Activated T-cell treated with anti-CD3 and anti-CD28 coated beads, Interleukin-2, amount 50 U/mL, for 72 hours (primary cell): ENCODE measurements around the gene LCE6A. TPM values are rescaled to one million over a fixed set of nuclear protein-coding genes. Genes with fewer than 3 reads are reported as not detected.
A peak's percentile ranks its signal among the peaks of the same experiment; 100 is the strongest.

Experiments used
- ATAC-seq, 2 donors: fragments of 150-1000 bp; cut with Tn5 transposase; replicated peaks in 1 of 2; 2 replicates each; pipeline ENCODE4 v1.10.0; 2021; ENCODE audit warnings: moderate library complexity in 2 of 2, mild to moderate bottlenecking in 1 of 2
- DNase-seq, 2 donors: peaks; one replicate each; pipeline ENCODE4 v3.0.0; 2021 to 2022; ENCODE audit warnings: mixed read lengths in 1 of 2
- H3K27ac Mint-ChIP-seq: one replicate; pipeline ENCODE4 v1.8.0; 2022; ENCODE audit warnings: mild to moderate bottlenecking, moderate library complexity, mixed read lengths
- H3K27me3 Mint-ChIP-seq: one replicate; pipeline ENCODE4 v1.8.0; 2022; ENCODE audit warnings: low read depth, mixed read lengths
- H3K36me3 Mint-ChIP-seq, 2 donors: one replicate each; pipeline ENCODE4 v1.8.0; 2022; ENCODE audit warnings: mixed read lengths in 2 of 2, mild to moderate bottlenecking in 1 of 2; ENCODE audit not compliant: insufficient read depth in 2 of 2
- H3K4me1 Mint-ChIP-seq: one replicate; pipeline ENCODE4 v1.8.0; 2022; ENCODE audit warnings: low read depth, mixed read lengths
- H3K4me3 Mint-ChIP-seq, 2 donors: one replicate each; pipeline ENCODE4 v1.8.0; 2022; ENCODE audit warnings: mild to moderate bottlenecking in 2 of 2, mixed read lengths in 2 of 2, moderate library complexity in 2 of 2
- H3K9me3 Mint-ChIP-seq, 2 donors: one replicate each; pipeline ENCODE4 v1.8.0; 2022; ENCODE audit warnings: mixed read lengths in 2 of 2
- total RNA-seq, 2 donors: library from RNA; stranded (reverse); gene quantifications; one replicate each; pipeline ENCODE4 v1.2.3, GENCODE V29; 2022

LCE6A gene
- total RNA-seq, 2 donors from 2014 or later: not detected

GRCh38 chr1:152859696-152860095 lies 17.0 kb downstream of the LCE6A start, which contains the start of gene LCE7A:
Gene LCE7A (plus strand): TSS chr1:152859996. CDS start chr1:152860698, 702 bp downstream.
- H3K27ac Mint-ChIP-seq: no peak within 1 kb of the TSS
- DNase-seq (no peak), ATAC-seq (no peak)
- no peaks in the 10 kb centered on the region for H3K9me3 Mint-ChIP-seq
- H3K4me3 Mint-ChIP-seq: no peak within 1 kb of the TSS
- no peaks in the 10 kb centered on the region for H3K36me3 Mint-ChIP-seq
- no peaks in the 10 kb centered on the region for H3K4me1 Mint-ChIP-seq
- H3K27me3 Mint-ChIP-seq: peaks cover 6% of the 10 kb centered on the region

- Mint-ChIP-seq H3K4me3 (no peak overlapping the region), H3K4me1 (no peaks in the 10 kb centered on the region), H3K27ac (no peak overlapping the region), H3K9me3 (no peaks in the 10 kb centered on the region), H3K36me3 (no peaks in the 10 kb centered on the region), H3K27me3 (peaks cover 6% of the 10 kb centered on the region)
- DNase-seq: no peak
- ATAC-seq: no peak
These were observed 17.5 kb downstream of the LCE6A start for GRCh38 chr1:152860129-152860528.

GRCh38 chr1:152861374-152861773 lies 18.7 kb downstream of the LCE6A start:
- DNase-seq: no peak
- H3K27ac Mint-ChIP-seq: no peak overlapping the region
- H3K9me3 Mint-ChIP-seq: no peaks in the 10 kb centered on the region
- ATAC-seq: no peak
- H3K4me1 Mint-ChIP-seq: no peaks in the 10 kb centered on the region
- H3K27me3 Mint-ChIP-seq: peaks cover 6% of the 10 kb centered on the region
- no peaks in the 10 kb centered on the region for H3K36me3 Mint-ChIP-seq
- no peak overlapping the region for H3K4me3 Mint-ChIP-seq

DNA sequence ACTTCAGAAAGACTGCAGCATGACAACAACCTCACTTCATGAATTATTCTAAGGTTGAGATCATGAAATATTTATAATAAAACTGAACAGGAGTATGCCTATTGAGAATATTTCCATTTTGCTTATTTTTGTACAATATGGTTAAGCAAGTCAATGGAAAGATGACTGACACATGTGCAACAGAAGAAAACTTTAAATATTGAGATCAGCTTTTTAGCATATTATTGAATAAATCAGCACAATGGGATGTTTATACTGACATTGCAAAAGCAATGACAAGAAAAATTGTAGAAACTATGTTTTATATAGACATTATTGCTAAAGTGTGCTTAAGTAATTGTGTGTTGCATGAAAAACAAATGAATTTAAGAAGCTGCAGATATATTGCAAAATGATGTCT lies 21.8 kb downstream of the LCE6A start:
- Mint-ChIP-seq H3K9me3 (no peaks in the 10 kb centered on the region), H3K4me1 (no peaks in the 10 kb centered on the region), H3K36me3 (no peaks in the 10 kb centered on the region), H3K4me3 (no peak overlapping the region), H3K27ac (no peak overlapping the region), H3K27me3 (peaks cover 6% of the 10 kb centered on the region)
- ATAC-seq (no peak), DNase-seq (no peak)

DNA sequence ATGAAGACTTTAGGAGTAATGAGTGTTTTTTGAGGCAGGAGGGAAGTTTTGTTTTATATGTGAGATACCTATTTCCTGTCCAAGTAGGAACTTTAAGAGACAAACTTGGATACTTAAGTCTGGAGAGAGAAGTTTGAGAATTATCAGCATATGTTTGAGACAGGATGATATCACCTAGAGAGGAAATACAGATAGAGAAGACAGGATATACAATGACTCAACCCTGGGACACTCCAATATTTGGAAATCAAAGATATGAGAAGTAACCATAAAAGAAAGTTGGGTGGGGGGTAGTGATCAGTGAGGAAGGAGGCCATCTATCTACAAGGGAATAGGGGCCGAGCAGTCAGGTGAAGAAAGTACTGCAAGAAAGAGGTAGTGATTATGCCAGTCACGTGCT lies 23.7 kb downstream of the LCE6A start:
- no peaks in the 10 kb centered on the region for H3K4me1 Mint-ChIP-seq
- H3K27me3 Mint-ChIP-seq: peaks cover 4% of the 10 kb centered on the region
- ATAC-seq (no peak), DNase-seq (no peak)
- H3K4me3 Mint-ChIP-seq: no peak overlapping the region
- no peak overlapping the region for H3K27ac Mint-ChIP-seq
- no peaks in the 10 kb centered on the region for H3K36me3 Mint-ChIP-seq
- no peaks in the 10 kb centered on the region for H3K9me3 Mint-ChIP-seq

DNA sequence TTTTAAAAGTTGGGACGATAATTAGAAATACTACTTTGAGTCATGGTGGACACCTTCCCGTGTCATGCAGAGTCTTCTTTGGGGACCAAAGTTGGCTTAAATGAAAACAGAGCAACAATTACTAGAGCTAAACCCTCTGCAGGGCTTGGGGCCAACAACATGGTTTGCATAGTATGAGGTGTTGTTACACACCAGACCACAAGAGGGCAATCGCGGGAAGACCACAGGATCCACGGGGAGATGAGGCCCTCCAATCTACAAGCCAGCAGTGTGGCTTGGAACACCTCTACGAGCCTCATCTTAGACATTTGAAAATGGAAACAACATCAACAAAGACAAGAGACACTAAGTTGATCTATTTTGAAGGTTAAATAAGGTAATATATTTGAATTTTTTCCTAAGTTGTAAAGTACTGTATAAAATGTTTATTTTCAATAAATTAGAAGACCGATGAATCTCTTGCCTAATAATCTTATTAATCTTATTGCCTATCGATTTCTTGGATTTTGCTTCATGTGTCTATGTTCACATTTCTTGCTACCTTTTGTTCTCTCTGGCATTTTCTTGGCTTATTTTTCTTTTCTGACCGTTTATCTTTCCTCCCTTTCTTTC lies 27.3 kb downstream of the LCE6A start:
- Mint-ChIP-seq H3K27me3 (peaks cover 11% of the 10 kb centered on the region), H3K4me1 (no peaks in the 10 kb centered on the region), H3K4me3 (no peak overlapping the region), H3K9me3 (no peaks in the 10 kb centered on the region), H3K36me3 (no peaks in the 10 kb centered on the region), H3K27ac (no peak overlapping the region)
- ATAC-seq (peak; percentile 26 to 54), DNase-seq (peak; percentile 41 to 61)

DNA sequence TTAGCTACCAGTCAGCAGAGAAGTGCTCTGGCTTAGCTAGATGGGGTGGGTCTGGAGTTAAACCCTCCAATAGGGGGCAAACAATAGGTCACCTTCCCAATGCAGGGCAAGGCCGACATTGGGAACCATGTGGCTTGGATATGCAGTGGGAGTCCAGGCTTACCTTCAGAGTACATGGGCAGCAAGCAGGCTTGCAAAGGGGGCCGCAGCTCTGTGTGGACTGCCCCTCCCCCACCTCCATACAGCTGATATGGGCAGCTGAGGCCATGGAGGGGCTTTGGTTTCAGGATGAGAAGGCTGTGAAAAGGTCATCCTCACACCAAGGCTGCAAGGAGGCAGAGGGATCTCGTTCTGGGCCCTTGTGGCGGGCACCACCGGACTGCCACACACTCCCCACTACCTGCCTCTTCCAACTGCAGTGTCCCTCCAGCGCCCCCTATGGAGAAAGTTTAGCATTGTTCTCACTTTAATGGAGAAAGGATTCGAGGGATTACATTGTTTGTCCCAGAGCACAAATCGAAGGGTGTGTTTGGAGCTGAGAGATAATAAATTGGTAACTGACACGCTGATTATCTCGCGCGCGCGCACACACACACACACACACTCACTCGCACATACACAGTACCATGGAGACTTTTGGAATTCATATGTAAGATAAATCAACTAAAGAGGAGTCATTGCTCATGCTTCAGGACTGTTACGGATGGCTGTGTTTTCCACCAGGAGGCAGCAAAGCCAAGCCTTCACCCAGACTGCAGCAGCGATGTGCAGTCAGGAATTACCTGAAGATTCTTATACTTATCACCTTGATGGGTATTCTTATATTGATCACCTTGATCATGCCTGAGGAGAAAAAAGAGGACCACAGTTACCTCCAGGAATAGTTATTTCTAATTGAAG lies 28.4 kb downstream of the LCE6A start:
- Mint-ChIP-seq H3K4me1 (no peaks in the 10 kb centered on the region), H3K27ac (no peak overlapping the region), H3K27me3 (peaks cover 16% of the 10 kb centered on the region), H3K9me3 (no peaks in the 10 kb centered on the region), H3K4me3 (no peak overlapping the region), H3K36me3 (no peaks in the 10 kb centered on the region)
- ATAC-seq (peak in 1 of 2 donors; percentile 32), DNase-seq (peak; percentile 4 to 19)

DNA sequence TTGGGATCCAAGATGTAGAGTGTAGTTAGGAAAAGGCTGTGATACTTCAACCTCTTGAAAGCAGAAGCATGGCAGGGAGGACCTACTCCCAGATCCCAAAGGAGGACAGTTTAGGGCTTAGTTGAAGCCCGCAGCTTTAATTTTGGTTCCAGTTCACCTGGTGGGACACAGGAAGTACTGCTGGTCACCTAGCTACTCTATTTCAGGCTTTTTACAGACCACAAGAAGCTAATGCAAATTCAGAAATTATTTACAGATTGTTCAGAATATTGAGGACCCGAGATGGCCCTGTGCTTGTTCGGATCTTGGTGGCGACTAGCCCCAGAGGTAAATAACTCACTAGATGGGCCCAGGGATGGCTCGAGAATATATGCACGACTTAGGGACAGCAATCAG lies 29.1 kb downstream of the LCE6A start:
- ATAC-seq: no peak
- peaks cover 16% of the 10 kb centered on the region for H3K27me3 Mint-ChIP-seq
- H3K4me1 Mint-ChIP-seq: no peaks in the 10 kb centered on the region
- DNase-seq: no peak
- H3K9me3 Mint-ChIP-seq: no peaks in the 10 kb centered on the region
- no peak overlapping the region for H3K27ac Mint-ChIP-seq
- H3K36me3 Mint-ChIP-seq: no peaks in the 10 kb centered on the region
- no peak overlapping the region for H3K4me3 Mint-ChIP-seq

DNA sequence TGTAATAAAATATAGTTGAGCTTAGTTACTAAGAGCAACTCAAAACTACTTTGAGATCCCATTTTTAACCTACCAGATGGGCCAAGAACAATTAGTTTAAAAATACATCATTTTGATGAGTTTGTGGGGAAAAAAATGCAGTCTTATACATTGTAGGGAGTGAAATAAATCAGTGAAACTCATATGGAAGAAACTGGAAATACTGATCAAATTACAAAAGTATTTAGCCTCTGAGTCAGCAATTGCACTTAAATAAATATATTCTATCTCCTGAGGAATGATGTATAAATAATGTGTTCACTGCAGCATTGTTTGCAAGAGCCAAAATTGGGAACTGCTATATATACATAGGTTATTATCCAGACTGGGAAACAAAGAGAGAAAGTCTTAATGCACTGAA lies 30.8 kb downstream of the LCE6A start:
- peaks cover 22% of the 10 kb centered on the region for H3K27me3 Mint-ChIP-seq
- H3K9me3 Mint-ChIP-seq: no peaks in the 10 kb centered on the region
- ATAC-seq: no peak
- no peak overlapping the region for H3K4me3 Mint-ChIP-seq
- H3K36me3 Mint-ChIP-seq: no peaks in the 10 kb centered on the region
- no peak for DNase-seq
- no peaks in the 10 kb centered on the region for H3K4me1 Mint-ChIP-seq
- no peak overlapping the region for H3K27ac Mint-ChIP-seq

GRCh38 chr1:152876827-152877226 lies 34.2 kb downstream of the LCE6A start:
- ATAC-seq (no peak), DNase-seq (no peak)
- Mint-ChIP-seq H3K27ac (no peak overlapping the region), H3K9me3 (no peaks in the 10 kb centered on the region), H3K36me3 (no peaks in the 10 kb centered on the region), H3K27me3 (peaks cover 19% of the 10 kb centered on the region), H3K4me3 (no peak overlapping the region), H3K4me1 (peaks cover 5% of the 10 kb centered on the region)

DNA sequence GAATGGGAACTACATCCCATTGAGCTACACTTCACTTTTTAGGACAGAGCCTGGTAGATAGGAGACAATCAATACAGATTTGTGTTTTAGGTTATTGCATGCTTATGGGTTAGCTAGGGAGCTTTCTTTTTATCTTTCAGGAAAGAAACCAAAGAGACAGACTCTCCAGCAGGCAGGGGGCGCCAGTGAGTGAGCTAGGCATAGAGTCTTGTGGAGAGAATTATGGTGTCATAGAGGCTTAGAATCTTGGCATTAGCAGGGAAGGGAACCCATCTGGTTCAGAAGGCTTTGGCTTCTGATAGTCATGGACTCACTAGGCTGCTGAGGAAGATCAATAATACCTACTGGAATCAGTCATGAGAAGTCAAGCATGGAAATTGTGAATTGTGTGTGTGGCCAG lies 35.4 kb downstream of the LCE6A start, which contains the start of gene SMCP:
TSS of gene SMCP (plus strand) at position 281 of the 400 bp plus-strand sequence. CDS start 6,101 bp downstream, outside the sequence.
- ATAC-seq (no peak), DNase-seq (peak; percentile 31 to 43)
- Mint-ChIP-seq H3K4me3 (no peak within 1 kb of the TSS), H3K36me3 (no peaks in the 10 kb centered on the region), H3K27ac (no peak within 1 kb of the TSS), H3K4me1 (peaks cover 5% of the 10 kb centered on the region), H3K27me3 (peaks cover 18% of the 10 kb centered on the region), H3K9me3 (no peaks in the 10 kb centered on the region)

- Mint-ChIP-seq H3K27me3 (peaks cover 18% of the 10 kb centered on the region), H3K4me3 (no peak overlapping the region), H3K4me1 (peaks cover 5% of the 10 kb centered on the region), H3K27ac (no peak overlapping the region), H3K9me3 (no peaks in the 10 kb centered on the region), H3K36me3 (no peaks in the 10 kb centered on the region)
- no peak for DNase-seq
- no peak for ATAC-seq
These were observed 37.0 kb downstream of the LCE6A start for GRCh38 chr1:152879559-152880198.

DNA sequence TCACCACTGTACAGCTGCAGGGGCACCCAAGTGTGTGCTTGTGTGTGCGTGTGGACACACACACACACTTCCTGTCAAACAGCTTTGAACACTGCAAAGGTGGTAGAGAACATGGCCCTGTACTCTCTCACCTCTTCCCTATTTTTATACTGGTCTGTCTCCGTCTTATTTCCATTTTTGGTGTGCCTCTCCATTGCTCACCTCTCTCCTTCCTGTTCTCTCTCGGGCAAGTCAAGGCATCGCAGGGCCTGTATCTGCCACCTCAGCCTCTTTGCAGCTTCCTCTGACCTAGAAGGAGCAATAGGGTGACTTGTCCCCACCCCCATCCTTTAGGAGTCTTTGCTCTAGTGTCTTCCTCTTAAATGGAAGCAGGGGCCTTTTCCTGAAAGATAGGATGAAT lies 37.7 kb downstream of the LCE6A start:
- Mint-ChIP-seq H3K4me3 (no peak overlapping the region), H3K27me3 (peaks cover 12% of the 10 kb centered on the region), H3K4me1 (peaks cover 5% of the 10 kb centered on the region), H3K36me3 (no peaks in the 10 kb centered on the region), H3K27ac (no peak overlapping the region), H3K9me3 (no peaks in the 10 kb centered on the region)
- no peak for ATAC-seq
- no peak for DNase-seq
